K562 (cell line): Measurements from ENCODE around the gene SPATA13.

Experiments
- ATF3 ChIP-seq, 2 experiments: fragments of 450-650 bp in 1 of 2; sonication (generic) in 1 of 2; formaldehyde crosslinking in 1 of 2; IDR thresholded peaks in 1 of 2; conservative IDR thresholded peaks in 1 of 2; 2 replicates each; pipeline versions ENCODE4 v1.6.1 to v1.8.1; 2016 to 2023; ENCODE audit warnings: mild to moderate bottlenecking in 2 of 2, moderate library complexity in 2 of 2, inconsistent platforms in 1 of 2, missing genetic modification reagents in 1 of 2
- BRCA1 ChIP-seq, 2 experiments: fragments of 450-650 bp in 1 of 2; sonication (generic) in 1 of 2; formaldehyde crosslinking in 1 of 2; IDR thresholded peaks; 2 replicates each; pipeline versions ENCODE4 v1.5.0 to v1.6.1; 2017 to 2020; ENCODE audit warnings: mild to moderate bottlenecking in 1 of 2, missing genetic modification reagents in 1 of 2
- CHD4 ChIP-seq: fragments of 200-600 bp; sonication (generic); IDR thresholded peaks from 3 replicates; pipeline ENCODE4 v1.6.1; 2012; ENCODE audit warnings: low read depth, mild to moderate bottlenecking, mixed read lengths, low read length, inconsistent platforms; ENCODE audit not compliant: insufficient read depth, insufficient replicate concordance, poor library complexity, severe bottlenecking
- E2F4 ChIP-seq: sonication (generic); formaldehyde crosslinking; IDR thresholded peaks from 2 replicates; pipeline ENCODE4 v1.8.0; 2022; ENCODE audit warnings: mild to moderate bottlenecking, low read depth, missing genetic modification reagents
- EHMT2 ChIP-seq: fragments of 450-650 bp; IDR thresholded peaks from 2 replicates; pipeline ENCODE4 v1.6.1; 2018; ENCODE audit warnings: antibody characterized with exemption
- STAG1 ChIP-seq: sonication (generic); formaldehyde crosslinking; IDR thresholded peaks from 2 replicates; pipeline ENCODE4 v1.5.0; 2020; ENCODE audit warnings: missing genetic modification reagents, borderline replicate concordance
- TARDBP ChIP-seq: fragments of 450-650 bp; IDR thresholded peaks from 2 replicates; pipeline ENCODE4 v1.6.1; 2016
- TEAD1 ChIP-seq, 2 experiments: fragments of 450-650 bp in 1 of 2; sonication (generic) in 1 of 2; formaldehyde crosslinking; IDR thresholded peaks; 2 replicates each; pipeline versions ENCODE4 v1.4.0 to v1.8.0; 2020 to 2022; ENCODE audit warnings: mild to moderate bottlenecking in 2 of 2, missing genetic modification reagents in 1 of 2
- TEAD4 ChIP-seq, 2 experiments: sonication (generic) in 1 of 2; formaldehyde crosslinking in 1 of 2; IDR thresholded peaks; 2 replicates each; pipeline versions ENCODE4 v1.6.1 to v1.8.0; 2012 to 2022; ENCODE audit warnings: borderline replicate concordance in 1 of 2, inconsistent platforms in 1 of 2, low read length in 1 of 2, mild to moderate bottlenecking in 1 of 2, missing genetic modification reagents in 1 of 2
- TF ChIP-seq, protein P1 (sequence below), 3 experiments: IDR thresholded peaks in 2 of 3; conservative IDR thresholded peaks in 1 of 3; 2 replicates each; pipeline ENCODE4 v1.5.1; 2011 to 2012; ENCODE audit warnings: low read length in 3 of 3, mild to moderate bottlenecking in 3 of 3, control low read depth in 2 of 3, improper control_type of control experiment in 1 of 3, inconsistent platforms in 1 of 3, low read depth in 1 of 3, mixed read lengths in 1 of 3, moderate library complexity in 1 of 3; ENCODE audit not compliant: insufficient read depth in 2 of 3
- TF ChIP-seq, protein P2 (sequence below): fragments of 150-350 bp; IDR thresholded peaks from 2 replicates; pipeline ENCODE4 v1.6.1; 2014; ENCODE audit warnings: low read depth, mild to moderate bottlenecking, low read length, borderline replicate concordance

DNA sequence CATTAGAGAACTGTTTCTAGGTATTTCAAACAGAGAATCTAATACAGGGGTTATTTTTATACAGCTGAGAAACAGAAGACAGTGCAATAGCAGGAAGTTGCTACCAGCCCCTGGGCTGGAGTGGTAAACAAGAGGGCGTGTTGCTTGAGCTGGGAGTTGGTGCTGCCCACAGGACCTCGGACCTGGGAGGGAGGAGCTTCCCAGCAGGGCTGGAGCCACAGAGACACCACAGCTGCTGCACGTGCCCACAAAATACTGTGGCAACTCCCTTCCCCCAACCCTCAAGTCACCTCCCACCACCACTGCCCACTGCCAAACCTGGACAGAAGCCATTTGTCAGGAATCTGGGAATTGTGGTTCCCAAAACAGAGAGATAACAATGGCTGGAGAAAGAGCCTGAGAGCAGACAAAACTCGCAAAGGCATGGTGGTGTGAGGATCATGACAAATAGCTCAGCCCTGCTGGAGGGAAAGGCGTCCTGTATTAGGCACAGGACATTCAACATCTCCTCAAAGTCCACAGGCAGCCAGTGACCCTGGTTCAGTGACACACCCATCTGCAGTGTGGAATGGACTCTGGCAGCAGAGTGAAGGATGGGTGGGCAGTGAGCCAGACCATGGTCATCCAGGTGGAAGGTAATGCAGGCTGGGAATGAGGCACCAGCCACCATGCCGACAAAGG is 57.2 kb downstream of the SPATA13 start:
- TF ChIP-seq, protein P1, sequence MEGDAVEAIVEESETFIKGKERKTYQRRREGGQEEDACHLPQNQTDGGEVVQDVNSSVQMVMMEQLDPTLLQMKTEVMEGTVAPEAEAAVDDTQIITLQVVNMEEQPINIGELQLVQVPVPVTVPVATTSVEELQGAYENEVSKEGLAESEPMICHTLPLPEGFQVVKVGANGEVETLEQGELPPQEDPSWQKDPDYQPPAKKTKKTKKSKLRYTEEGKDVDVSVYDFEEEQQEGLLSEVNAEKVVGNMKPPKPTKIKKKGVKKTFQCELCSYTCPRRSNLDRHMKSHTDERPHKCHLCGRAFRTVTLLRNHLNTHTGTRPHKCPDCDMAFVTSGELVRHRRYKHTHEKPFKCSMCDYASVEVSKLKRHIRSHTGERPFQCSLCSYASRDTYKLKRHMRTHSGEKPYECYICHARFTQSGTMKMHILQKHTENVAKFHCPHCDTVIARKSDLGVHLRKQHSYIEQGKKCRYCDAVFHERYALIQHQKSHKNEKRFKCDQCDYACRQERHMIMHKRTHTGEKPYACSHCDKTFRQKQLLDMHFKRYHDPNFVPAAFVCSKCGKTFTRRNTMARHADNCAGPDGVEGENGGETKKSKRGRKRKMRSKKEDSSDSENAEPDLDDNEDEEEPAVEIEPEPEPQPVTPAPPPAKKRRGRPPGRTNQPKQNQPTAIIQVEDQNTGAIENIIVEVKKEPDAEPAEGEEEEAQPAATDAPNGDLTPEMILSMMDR (IDR thresholded peaks at IDR 0.05 in 2 of 3, conservative IDR thresholded peaks at IDR 0.05 in 1 of 3; ENCODE audit: insufficient read depth in 2 of 3, low read depth in 1 of 3, low read length in 3 of 3), result no peak
- TF ChIP-seq EHMT2 (no peak), TARDBP (no peak), STAG1 (no peak), E2F4 (no peak), ATF3 (IDR thresholded peaks at IDR 0.05) (no peak), ATF3 (CRISPR knock-in tag; conservative IDR thresholded peaks at IDR 0.05) (no peak), TEAD4 (IDR thresholded peaks at IDR 0.05; ENCODE audit: low read length) (no peak), TEAD4 (CRISPR knock-in tag; IDR thresholded peaks at IDR 0.05; ENCODE audit: borderline replicate concordance) (no peak), TEAD1 (CRISPR knock-in tag; IDR thresholded peaks at IDR 0.05) (no peak), CHD4 (no peak), BRCA1 (IDR thresholded peaks at IDR 0.05) (no peak), BRCA1 (CRISPR knock-in tag; IDR thresholded peaks at IDR 0.05) (no peak)
- TF ChIP-seq, protein P2, sequence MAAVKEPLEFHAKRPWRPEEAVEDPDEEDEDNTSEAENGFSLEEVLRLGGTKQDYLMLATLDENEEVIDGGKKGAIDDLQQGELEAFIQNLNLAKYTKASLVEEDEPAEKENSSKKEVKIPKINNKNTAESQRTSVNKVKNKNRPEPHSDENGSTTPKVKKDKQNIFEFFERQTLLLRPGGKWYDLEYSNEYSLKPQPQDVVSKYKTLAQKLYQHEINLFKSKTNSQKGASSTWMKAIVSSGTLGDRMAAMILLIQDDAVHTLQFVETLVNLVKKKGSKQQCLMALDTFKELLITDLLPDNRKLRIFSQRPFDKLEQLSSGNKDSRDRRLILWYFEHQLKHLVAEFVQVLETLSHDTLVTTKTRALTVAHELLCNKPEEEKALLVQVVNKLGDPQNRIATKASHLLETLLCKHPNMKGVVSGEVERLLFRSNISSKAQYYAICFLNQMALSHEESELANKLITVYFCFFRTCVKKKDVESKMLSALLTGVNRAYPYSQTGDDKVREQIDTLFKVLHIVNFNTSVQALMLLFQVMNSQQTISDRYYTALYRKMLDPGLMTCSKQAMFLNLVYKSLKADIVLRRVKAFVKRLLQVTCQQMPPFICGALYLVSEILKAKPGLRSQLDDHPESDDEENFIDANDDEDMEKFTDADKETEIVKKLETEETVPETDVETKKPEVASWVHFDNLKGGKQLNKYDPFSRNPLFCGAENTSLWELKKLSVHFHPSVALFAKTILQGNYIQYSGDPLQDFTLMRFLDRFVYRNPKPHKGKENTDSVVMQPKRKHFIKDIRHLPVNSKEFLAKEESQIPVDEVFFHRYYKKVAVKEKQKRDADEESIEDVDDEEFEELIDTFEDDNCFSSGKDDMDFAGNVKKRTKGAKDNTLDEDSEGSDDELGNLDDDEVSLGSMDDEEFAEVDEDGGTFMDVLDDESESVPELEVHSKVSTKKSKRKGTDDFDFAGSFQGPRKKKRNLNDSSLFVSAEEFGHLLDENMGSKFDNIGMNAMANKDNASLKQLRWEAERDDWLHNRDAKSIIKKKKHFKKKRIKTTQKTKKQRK, result no peak
